SK-MEL-5 (cell line): ENCODE measurements around the gene NAV1. TPM values are rescaled to one million over a fixed set of nuclear protein-coding genes. Genes with fewer than 3 reads are reported as not detected.
"Not testable (repeated sequence)": the region's sequence is repeated elsewhere in the genome, so short reads cannot be mapped to it uniquely, and the experiment has no call there.

Experiments
- DNase-seq: peaks from one replicate; pipeline ENCODE4 v3.0.0-alpha.2; 2016; ENCODE audit warnings: low read depth, low spot score
- in situ Hi-C: cut with HindIII; loops from 2 replicates; pipeline ENCODE4 v1.10.0; 2016; ENCODE audit warnings: low sequenced_read_pairs, high pct_unique_total_duplicates, low pct_unique_long_range_greater_than_20kb
- total RNA-seq: library from RNA; depleted of rRNA; stranded (reverse); fragments of >200 nt; shearing (Covaris generic); gene quantifications from 2 replicates; pipeline ENCODE4 v1.2.3, GENCODE V29; 2014

NAV1 gene
- total RNA-seq, 1 experiment from 2014 or later = 15.3 TPM

DNA sequence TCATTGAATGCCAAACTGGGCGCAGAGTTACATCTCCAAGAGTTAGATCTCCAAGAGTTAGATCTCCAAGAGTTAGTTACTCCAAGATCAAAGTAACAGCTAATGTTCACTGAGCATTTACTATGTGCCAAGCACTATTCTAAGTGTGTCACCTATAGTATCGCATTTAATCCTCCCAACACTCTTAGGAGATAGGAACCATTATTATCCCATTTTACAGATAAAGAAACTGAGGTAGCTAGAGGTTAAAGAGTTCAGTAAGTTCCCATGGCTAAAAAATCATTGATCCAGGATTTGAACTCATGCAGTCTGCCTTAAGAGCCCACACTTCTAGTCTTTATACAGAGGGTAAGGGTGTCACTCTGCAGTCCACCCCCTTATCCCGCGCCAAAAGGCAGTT is 1.5 kb upstream of the NAV1 start:
- DNase-seq = no peak

DNA sequence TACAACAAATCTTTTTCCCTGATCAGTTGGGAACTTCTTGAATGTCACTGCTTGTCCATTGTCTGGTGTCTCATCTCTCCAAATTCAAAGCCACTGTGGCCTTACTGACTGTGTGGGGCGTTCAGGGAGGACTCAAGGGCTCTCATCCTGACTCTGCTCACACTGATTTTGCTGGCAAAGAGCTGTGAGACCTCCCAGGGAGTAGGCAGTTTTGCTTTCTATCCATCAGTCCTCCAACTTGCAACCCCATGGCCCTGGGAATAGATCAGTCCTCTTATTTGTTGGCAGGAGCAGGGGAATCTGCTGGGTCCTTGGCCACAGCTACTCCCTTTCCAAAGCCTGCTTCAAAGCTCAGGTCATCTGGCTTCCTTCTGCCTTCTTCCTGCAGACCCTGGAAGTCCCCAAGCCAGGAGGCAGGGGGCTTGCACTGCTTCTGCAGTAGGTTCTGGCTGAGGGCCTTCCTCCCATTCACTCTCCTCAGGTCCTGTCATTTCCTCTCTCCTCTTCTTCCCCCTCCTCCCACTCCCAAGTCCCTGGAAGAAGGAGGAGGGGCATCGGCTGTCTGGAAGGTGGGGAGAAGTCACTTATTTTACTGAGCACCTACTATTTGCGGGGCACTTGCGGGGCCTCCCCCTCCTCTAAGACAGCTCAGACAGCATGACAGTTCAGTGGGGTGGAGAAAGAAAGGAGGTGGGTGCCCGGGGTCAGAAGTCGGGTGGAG is 876 bp upstream of the NAV1 start:
- DNase-seq = peak; percentile 42
- in situ Hi-C loops = no loop called here

More for the DNA sequence above, 1.5 kb upstream of the NAV1 start:
- in situ Hi-C loops = no loop called here

DNA sequence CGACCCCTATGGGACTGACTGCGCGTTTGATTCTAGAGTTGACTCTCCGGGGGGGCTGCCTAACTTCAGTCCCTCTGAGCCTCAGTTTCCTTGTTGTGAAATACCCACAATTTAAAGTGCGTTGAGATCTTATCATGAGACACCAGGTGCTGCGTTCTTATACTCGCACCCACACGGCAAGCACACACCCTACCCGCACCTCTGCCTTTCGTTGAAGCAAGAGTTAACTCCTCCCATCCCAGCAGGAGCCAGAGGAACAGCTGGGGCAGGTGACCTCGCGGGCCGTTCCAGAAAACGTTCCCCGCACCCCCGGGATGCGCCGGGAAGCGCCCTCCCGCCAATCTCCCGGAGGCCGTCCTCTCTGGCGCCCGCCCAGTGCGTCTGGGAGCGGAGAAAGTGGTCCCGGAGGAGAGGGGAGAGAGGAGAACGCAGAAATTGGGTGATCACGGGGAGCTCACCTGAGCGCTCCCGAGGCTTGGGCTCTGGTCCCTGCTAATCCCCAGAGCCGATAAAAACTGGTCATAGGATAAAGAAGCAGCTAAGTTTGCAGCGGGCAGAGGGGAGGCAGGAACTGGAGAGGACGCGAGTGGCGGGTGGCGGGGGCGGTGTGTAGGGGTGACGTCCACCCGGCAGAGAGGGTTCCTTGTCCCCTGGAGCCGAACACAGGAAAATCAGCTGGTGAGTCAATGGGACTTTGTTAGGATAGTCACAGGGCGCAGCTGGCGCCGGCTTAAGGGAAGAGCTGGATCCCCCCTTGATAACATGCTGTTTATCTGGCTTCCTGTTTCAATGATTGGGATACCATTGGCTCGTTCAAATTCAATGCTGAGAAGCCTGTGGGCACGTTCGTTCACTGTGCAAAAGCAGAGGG is 869 bp downstream of the NAV1 start:
- in situ Hi-C loops = no loop called here
- DNase-seq = peak; percentile 85

DNA sequence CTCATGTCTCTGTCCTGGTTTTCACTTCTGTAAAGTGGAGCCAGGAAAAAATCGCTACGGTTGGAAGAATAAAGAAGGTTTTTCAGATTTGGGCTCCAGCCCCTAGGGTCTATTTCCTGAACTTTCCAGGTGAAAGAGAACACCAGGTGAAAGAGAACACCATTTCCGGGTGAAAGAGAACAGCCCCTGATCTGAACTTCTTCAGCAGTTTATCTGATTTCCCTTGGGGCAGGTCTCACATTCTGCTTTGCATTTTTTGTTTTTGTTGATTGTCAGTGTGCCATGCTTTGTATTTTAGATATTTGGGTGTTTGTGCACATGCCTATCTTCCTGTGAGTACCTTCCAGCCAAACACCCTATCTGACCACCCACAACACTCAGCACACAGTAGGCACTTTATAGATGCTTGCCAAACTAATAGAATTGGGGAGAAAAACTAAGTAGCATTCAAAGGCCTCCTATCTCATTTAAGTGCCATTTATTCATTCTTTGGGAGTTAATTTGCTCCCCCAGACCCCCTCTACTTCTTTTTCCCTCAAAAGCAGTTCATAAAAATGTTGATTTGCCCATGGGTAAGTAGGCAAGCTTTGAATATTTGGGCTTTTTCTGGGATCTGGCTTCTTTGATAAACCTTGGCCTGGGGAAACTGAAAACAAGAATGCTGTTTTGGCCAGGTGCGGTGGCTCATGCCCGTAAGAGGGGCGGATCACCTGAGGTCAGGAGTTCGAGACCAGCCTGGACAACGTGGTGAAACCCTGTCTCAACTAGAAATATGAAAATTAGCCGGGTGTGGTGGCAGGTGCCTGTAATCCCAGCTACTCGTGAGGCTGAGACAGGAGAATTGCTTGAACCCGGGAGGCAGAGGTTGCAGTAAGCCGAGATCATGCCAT is 2.2 kb downstream of the NAV1 start:
- no peak for DNase-seq
- in situ Hi-C loops = no loop called here

DNA sequence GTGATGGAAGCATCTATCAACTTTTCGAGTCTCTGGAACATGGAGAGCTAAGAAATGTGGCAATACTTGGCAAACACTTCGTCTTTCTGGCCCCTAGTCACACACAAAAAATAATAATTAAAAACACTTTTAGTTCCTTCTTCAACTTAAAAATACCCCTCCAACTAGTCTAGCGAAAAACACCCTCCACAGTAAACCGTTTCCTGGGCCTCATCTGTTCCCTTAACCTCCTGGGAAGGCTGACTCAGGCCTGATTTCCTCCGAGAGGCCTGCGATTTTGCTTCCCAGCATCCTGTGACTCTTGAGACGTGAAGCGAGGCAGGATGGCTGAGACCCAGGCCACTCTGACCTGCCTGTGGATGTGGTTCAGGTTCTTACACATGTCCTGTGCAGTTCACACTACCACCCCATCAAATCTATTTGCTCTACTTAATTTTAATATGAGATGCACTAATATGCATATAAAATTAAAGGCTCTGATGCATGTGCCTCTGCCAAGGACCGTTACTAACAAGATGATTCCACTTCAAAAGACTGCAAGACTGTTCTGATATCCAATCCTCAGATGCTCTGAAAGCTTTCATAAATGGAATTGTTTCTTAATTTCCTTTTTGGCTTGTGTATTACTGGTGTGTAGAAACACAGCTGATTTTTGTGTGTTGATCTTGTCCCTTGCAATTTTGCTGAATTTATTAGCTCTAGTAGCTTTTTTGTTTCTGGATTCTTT is 3.5 kb downstream of the NAV1 start:
- DNase-seq = no peak
- in situ Hi-C loops = no loop called here

DNA sequence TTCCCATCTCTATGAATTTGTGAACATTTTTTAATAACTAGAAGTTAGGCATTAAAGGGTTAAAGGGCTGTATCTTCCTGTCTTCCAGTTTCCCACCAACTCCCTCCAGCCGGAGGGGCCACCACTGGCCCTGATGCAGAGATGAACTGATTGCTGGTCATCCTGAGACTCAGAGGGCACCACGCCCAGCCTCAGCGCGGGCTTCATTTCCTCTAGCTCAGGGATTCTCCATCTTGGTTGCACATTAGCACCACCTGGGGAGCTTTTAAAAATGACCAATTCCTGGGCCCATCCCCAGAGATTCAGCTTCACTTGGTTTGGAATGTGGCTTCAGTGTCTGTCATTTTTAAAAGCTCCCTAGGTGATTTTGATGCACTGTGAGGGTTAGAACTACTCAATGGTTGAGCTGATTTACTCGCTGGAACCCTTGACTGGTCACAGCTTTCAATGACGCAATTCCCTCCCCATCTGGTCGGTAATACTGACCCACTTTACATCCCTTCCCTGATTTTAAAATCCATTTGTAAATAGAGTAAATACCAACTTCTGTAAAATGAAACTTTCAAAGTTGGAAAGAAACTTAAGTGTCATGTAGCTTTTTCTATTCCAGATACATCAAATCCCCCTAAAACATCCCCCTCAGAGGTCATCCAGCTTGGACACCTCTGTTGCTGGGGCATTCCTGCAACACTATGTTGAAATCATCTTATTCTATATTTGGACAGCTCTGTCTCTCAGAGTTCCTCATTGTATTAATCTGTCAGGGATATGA is 5.1 kb downstream of the NAV1 start:
- in situ Hi-C loops = no loop called here
- no peak for DNase-seq

DNA sequence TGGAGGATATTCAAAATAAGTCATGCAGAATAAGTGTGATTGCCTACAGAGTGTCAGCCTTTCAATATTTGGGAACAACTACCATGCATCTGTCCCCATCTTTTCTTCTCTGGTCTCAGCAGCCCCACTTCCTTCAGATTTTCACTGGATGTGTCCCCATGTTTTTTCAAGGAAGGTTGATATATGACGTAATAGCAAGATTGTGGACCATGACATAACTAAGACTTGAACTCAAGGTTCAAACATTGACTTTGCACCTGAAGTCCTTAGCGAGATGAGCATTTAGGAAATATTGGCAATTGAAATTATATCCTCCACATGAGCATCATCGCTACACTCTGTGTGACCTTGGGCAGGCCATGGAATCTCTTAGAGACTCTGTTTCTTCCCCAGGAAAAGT is 5.8 kb downstream of the NAV1 start:
- in situ Hi-C loops = no loop called here
- no peak for DNase-seq

DNA sequence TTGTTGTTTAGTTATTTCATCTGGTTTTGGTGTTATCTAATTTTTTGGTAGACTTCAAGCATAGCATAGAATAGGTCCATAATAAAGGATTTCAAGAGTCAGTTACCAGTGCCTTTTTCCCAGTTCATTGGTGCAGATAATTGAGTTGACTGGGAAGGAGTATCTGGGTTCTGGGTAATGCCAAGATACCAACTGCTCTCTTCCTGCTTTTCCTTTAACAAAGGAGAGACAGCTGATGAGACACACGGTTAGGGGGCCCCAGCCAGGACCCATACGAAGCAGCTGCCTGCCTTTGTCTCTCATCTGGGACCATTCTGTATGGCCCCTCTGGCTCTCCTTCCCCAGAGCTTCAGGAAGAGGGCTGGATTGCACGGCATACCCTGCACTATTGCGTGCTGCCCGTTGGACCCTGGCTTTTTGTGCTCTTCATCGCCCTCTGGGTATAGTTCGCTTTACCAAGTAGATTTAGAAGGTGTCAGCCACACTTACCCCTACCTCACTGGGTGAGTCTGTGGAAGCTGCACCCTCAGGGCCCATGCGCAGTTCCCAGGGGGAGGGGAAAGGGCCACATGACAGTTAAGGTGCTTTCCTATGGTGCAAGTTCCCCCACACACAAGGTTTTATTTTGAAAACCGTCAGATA is 7.0 kb downstream of the NAV1 start:
- DNase-seq = peak; percentile 70
- in situ Hi-C loops = no loop called here

DNA sequence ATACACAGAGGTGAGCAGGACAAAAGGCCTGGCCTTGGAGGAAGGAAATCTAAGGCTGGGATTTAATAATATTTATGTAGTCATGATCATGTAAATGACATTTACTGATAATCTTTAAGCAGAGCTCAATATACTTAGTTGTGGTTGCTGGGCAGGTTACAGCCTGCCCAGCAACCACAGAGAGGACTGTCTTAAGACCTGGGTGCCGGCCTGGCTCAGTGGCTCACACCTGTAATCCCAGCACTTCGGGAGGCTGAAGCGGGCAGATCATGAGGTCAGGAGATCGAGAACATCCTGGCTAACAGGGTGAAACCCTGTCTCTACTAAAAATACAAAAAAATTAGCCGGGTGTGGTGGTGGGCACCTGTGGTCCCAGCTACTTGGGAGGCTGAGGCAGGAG is 10.6 kb downstream of the NAV1 start:
- DNase-seq, in situ Hi-C loops: not testable (repeated sequence)

DNA sequence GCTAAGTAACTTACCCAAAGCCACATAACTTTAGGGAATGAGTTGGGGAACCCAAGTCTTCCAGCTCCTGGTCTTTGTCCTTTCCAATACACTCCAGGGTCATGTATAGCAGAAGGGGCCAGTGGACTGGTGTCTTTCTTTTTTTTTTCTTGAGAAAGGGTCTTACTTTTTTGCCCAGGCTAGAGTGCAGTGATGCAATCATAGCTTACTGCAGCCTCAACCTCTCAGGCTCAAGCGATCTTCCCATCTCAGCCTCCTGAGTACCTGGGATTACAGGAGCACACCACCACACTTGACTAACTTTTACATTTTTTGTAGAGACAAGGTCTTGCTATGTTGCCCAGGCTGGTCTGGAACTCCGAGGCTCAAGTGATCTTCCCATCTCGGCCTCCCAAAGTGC is 12.2 kb downstream of the NAV1 start:
- no peak for DNase-seq
- in situ Hi-C loops = no loop called here

DNA sequence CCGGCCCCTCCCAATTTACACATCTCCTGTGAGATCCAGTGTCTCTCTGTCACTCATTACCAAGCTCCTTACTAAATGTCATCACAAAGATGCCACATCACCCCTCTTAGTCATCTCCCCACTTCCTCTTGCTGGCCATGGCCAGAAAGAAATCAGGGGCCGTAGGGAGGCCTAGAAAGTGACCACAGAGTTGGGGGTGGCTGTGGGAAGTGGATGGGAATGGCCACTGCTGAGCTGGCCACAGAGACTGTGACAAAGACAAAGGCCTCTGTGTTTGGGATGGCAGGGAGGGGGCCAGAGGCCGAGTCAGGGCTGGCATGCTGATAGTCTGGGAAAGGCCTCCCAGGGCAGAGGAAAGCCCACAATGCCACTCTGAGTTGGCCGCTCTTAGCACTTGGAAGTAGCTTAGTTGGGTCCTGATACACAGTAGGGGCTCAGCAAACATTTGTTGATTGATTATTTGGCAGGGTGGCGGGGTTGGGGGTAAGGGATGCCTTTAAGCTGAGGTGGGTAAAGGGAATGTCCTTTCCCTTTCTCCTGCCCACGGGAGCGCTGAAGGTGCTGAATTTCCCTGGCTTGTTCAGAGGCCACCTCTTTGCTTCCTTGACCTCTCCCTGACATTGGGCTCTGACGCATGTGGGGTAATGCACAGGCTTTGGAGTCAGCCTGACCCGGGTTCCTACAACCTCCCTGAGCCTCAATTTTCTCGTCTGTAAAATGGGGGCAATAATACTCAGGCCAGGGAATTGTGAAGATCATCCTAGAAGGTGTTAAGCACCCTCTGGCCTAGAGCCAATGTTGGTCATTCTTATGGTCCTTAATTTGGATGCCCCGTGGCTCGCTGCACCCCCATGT is 13.2 kb downstream of the NAV1 start:
- in situ Hi-C loops = no loop called here

DNA sequence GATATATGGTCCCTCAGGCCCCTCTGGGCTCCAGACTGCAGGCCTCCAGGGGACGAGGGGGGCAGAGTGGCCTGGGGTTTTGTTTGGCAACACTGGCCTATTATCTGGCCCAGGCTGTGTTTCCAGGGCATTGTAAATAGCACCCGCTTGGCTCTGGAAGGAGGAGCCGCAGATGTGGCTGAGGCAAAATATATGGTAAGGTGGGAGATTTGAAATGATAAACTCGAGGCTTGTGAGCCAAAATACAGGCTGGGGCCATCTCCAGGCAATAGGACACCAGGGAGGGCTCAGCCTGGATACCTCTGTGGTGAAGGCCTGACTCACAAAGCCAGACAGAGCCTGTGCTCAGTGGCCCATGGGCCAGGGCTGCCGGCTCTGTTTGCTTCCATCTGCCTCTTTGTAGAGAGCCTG is 14.0 kb downstream of the NAV1 start:
- DNase-seq = no peak
- in situ Hi-C loops = no loop called here

More for the DNA sequence above, 13.2 kb downstream of the NAV1 start:
- peak; percentile 44 for DNase-seq

DNA sequence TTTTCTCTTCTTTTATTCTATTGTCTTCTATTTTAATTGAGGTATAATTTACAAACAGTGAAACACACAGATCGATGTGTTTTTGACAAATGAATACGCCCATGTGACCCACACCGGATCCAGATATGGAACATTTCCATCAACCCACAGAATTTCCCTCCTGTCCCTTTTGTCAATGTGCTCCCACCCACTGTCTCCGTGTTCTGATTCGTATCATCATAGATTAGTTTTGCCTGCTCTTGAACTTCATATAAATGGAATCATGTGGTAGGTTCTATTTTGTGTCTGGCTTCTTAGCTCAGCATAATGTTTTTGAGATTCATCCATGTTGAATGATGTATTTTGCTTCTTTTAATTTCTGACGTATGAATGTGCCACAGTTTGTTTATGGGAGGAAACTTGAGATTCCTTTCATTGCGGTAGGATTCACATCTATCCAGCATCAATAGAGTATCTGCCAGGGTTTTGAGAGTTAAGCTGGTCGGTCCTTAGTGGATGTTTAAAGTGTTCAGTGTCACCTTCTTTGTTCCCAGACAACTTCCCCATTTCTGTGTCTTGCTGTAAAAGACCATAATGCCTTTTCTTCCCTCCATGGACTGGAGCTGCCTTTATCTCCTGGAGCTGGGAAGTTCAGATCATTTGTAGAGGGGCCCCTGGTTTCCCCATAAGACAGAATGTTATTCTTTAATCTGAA is 14.7 kb downstream of the NAV1 start:
- in situ Hi-C loops = no loop called here
- no peak for DNase-seq

DNA sequence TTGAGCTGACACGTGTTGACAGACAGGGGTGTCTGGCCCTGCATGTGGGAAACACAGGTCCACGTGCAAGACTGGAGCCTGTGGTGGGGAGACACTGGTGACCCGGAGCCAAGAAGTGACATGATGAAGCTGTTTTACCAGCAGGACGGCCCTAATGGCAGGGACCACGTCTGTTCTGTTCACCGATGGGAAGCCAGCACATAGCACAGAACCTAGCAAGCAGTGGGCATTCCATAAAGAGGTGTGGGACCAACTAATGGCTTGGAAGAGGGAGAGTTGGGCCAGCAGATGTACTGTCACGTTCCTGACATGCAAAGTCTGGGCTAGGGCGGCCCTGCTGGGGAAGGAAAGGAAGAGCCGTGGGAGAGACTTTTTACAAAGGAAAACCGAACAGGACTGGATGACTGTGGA is 15.3 kb downstream of the NAV1 start:
- in situ Hi-C loops = no loop called here

More for the DNA sequence above, 15.3 kb downstream of the NAV1 start:
- DNase-seq = no peak
